Caki2 (cell line): ENCODE results near the gene RBM17. TPM values are rescaled to one million over a fixed set of nuclear protein-coding genes. Genes with fewer than 3 reads are reported as not detected.

Source experiments
- DNase-seq: peaks from one replicate; pipeline ENCODE4 v3.0.0-alpha.2; 2015; ENCODE audit warnings: low read depth
- in situ Hi-C: cut with HindIII; loops from 2 replicates; pipeline ENCODE4 v1.10.0; 2016; ENCODE audit warnings: low sequenced_read_pairs, low pct_unique_long_range_greater_than_20kb, mixed read lengths
- total RNA-seq: library from RNA; depleted of rRNA; stranded (reverse); fragments of >200 nt; shearing (Covaris generic); gene quantifications from 2 replicates; pipeline ENCODE4 v1.2.3, GENCODE V29; 2014; ENCODE audit warnings: low replicate concordance

RBM17 gene
- total RNA-seq, 1 experiment from 2014 or later: 17.9 TPM

- no peak for DNase-seq
- in situ Hi-C loops: no loop called here
These were observed 17.4 kb upstream of the RBM17 start for GRCh38 chr10:6071181-6072175.

DNA sequence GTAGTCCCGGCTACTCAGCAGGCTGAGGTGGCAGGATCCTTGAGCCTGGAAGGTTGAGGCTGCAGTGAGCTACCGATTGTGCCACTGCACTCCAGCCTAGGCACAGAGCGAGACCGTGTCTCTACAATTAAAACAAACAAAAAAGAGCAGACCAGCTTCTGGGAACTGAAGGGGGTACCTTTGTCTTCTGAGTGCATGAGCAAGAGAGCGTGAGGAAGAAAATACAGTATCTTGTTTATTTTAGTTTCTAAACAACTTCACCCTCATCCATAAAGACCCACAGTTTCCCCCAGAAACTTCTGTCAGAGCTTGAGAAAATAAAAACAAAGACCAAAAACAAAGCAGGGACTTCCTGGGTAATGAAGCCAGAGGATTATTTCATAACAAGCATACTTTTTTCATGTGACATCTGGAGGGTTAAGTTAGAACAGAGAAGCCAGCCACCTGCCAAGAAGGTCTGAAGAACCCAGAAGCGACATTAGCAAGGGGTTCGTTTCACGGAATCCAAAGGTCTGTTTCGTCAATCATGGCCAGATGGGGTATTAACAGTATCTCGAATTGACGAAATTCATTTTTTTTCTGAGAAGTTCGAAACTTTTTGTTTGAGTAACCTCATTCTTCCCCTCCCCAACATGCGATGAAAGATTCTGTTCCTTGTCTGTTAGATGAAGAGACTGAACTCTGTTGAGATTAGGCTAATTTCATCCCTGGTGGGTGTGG lies 16.5 kb upstream of the RBM17 start:
- DNase-seq: no peak
- in situ Hi-C loops: no loop called here

- in situ Hi-C loops: loop anchor here (25.0 kb wide), 1 partner anchor 313 kb away; no protein-coding TSS in a partner anchor
These were observed 14.1 kb upstream of the RBM17 start for GRCh38 chr10:6074489-6075301.

GRCh38 chr10:6077071-6077675 lies 11.7 kb upstream of the RBM17 start:
- in situ Hi-C loops: loop anchor here (25.0 kb wide), 1 partner anchor 310 kb away; no protein-coding TSS in a partner anchor
- DNase-seq: no peak

More at GRCh38 chr10:6074489-6075301, 14.1 kb upstream of the RBM17 start:
- no peak for DNase-seq

DNA sequence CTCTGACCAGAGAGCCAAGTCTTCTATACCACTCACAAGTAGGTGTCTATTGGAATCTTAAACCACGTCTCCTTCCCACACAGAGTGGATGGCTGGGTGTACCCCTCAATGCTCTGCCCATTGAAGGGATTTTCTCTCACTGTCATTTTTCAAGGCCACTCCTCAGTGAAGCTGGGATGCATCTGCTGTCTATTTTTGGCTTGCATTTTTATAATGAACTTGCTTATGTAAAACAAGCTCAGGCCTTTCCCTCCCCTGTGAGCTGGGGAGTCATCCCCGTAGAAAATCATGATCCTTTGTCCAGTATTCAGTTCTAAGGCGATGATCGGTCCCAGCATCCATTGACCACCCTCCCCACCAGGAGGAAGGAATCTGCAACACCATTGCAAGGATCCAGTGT lies 9.8 kb upstream of the RBM17 start:
- in situ Hi-C loops: loop anchor here (25.0 kb wide), 1 partner anchor 308 kb away; no protein-coding TSS in a partner anchor
- DNase-seq: no peak

GRCh38 chr10:6080417-6080973 lies 8.3 kb upstream of the RBM17 start:
- in situ Hi-C loops: loop anchor here (25.0 kb wide), 1 partner anchor 307 kb away; no protein-coding TSS in a partner anchor
- no peak for DNase-seq

DNA sequence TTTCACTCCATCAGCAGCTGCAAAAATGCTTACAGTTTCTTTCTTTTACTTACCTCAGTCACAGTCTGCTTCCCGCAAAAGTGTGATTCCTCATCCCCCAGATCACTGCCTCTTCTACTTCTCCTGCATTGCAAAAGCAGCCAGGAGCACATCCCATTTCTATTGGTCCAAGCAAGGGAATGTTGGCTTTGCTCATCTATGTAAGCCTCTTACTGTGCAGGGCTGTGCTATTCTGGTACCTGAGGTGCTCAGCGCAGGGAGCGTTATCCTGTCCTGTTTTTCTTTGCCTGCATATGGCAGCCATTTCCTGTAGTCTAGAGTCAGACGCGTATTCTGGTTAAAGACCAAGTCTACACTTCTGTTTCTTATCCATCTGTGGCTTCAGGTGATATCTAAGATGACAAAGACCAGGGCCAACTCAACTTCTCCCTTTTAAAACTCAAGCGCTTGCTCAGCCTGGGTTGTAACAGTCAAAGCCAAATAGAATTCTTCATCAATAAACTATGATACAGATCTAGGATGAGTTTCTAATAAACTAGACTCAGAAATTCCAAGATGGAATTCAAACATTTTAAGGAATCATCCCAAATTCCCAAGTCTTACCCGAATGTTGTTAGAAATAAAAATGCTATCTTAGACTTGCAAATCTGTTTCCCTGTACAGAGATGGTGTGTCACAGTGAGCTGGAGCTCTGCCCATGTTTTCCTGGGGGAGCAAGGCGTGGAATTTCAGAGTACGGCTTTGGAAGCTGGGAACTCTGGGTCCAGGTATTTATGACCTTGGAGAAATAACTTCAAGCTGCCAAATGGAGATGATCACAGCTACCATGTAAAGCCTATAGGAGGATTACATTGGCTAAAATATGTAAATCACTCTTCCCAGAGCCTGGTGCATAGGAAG lies 6.1 kb upstream of the RBM17 start:
- in situ Hi-C loops: loop anchor here (25.0 kb wide), 1 partner anchor 305 kb away; no protein-coding TSS in a partner anchor
- DNase-seq: no peak

GRCh38 chr10:6083523-6084475 lies 5.0 kb upstream of the RBM17 start:
- no peak for DNase-seq
- in situ Hi-C loops: loop anchor here (25.0 kb wide), 1 partner anchor 304 kb away; no protein-coding TSS in a partner anchor

GRCh38 chr10:6086375-6087233 lies 2.2 kb upstream of the RBM17 start:
- in situ Hi-C loops: loop anchor here (25.0 kb wide), 1 partner anchor 301 kb away; no protein-coding TSS in a partner anchor
- DNase-seq: peak; percentile 72

DNA sequence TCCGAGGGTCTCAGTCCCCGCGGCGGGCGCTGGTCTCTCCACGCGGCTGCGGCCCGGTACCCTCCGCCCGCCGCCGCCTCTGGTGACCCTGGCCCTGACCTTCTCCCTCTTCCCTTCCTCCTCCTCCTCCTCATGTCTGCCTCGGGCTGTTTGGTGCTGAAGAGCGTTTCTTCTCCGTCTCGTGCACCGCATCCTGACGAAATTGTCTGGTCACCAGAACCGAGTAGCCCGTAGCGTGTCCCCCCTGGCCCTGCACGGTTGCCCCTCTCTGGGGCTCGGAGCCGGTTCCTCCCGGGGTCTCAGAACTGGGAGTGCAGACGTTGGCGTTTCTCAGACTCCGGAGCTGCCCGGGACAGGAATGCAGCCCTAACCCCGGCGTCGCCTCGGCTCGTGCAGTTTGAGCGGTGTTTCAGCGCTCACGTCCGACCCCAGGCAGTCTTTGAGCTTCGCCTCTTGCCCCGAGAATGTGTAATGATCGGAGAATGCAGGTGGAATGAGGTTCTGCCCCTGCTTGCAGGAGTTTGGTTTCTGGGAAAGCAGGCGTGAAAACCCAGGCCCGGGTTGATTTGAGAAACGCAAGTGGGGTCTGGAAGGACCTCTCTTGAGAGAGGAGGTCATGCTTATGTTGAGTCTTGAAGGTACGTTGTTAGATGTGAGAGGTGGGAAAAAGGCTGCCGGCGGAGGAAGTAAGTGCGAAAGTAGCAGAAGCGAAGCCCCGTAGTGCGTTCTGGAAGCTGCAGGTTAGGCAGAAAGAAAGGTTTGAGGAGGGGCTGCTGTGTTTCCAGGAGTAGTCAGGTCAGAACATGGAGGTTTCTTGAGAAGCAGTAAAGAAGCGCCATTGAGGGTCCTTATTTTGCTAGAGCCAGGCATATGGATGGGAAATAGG lies 743 bp downstream of the RBM17 start:
- in situ Hi-C loops: loop anchor here (25.0 kb wide), 1 partner anchor 298 kb away; no protein-coding TSS in a partner anchor
- DNase-seq: peak; percentile 10

GRCh38 chr10:6091630-6092029 lies 2.8 kb downstream of the RBM17 start:
- in situ Hi-C loops: loop anchor here (25.0 kb wide), 1 partner anchor 296 kb away; no protein-coding TSS in a partner anchor
- no peak for DNase-seq

DNA sequence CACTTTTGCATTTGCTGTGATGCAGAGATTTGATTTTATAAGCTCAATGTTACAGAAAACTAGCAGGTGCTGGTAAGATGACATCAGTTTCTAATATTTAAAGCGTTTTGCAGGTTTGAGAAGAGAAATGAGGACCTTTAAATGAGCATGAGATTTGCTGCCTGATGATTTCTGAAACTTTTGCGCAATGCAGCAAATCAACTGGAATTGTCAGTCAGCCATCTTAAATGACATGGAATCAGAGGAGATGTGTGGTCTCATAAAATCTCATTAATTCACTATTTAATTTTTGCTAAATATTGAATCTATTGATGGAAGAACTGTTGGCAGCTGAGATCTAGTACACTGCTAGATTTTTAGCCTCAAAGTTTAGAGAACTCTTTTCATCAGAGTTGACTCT lies 3.9 kb downstream of the RBM17 start:
- DNase-seq: no peak
- in situ Hi-C loops: loop anchor here (25.0 kb wide), 1 partner anchor 295 kb away; no protein-coding TSS in a partner anchor

DNA sequence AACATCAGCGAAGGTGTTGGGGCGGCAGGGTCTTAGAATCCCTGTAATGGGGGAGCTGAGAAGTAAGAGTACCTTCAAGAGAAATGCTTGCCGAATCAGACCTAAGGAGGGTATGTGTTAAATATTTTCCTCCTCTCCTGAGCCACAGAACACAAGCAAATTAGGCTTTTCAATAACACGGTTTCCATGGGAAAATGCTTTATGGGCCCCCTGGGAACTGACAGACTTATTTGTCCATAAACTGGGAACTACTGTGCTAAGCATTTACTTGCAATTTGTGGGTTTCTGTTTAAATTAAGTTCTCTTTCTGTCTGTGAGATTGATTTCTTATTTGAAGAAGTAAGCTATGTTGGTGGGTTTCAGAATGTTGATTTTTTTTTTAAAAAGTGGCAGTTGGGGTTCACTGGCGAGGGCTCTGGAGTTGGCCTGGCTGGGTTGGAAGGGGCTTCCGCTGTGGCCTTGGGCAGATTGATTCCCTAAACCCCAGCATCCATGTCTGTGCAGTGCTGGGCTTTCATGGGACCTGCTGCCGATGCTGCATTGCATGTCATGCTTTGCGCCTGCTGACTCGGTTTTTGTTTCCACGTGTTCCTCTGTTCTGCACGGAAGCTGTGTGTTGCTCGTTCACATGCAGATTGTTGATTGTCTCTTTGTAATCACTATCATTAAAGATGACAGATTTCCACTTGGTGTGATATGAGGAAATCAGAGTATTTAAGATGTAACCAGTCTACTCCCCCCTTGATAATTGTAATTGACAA lies 7.2 kb downstream of the RBM17 start:
- no peak for DNase-seq
- in situ Hi-C loops: loop anchor here (25.0 kb wide), 1 partner anchor 291 kb away; no protein-coding TSS in a partner anchor
